NCI-H345 treated with DMSO at 0.1 percent for 48 hours (cell line): Measurements from ENCODE around the gene DDI2.

Source experiments
- DNase-seq: peaks from one replicate; lab custom pipeline; 2025; ENCODE audit not compliant: unreplicated experiment; lab: John Stamatoyannopoulos, UW

Gene DDI2

GRCh38 chr1:15605398-15606383 is 11.6 kb upstream of the DDI2 start:
- no peak for DNase-seq

GRCh38 chr1:15609631-15610030 is 7.6 kb upstream of the DDI2 start:
- no peak for DNase-seq

DNA sequence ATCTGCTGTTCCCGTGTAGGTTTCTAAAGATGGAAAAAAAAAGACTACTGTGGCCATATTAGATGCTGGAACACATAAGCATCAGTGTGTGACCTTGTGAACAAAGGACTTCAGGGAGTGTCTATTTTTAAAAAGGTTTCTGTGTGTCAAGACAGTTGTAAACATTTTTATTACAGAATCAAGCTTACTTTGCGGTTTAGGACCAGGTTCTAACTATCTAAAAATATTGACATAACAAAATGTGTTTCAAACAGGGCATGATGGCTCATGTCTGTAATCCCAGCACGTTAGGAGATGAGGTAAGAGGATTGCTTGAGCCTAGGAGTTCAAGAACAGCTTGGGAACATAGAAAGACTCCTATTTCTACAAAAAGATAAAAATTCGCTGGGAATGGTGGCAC is 7.1 kb upstream of the DDI2 start:
- DNase-seq = no peak

- no peak for DNase-seq
Observed at GRCh38 chr1:15616373-15617172, 685 bp upstream of the DDI2 start.

- peak; percentile 6 for DNase-seq
Observed at GRCh38 chr1:15618077-15618654, 908 bp downstream of the DDI2 start.

DNA sequence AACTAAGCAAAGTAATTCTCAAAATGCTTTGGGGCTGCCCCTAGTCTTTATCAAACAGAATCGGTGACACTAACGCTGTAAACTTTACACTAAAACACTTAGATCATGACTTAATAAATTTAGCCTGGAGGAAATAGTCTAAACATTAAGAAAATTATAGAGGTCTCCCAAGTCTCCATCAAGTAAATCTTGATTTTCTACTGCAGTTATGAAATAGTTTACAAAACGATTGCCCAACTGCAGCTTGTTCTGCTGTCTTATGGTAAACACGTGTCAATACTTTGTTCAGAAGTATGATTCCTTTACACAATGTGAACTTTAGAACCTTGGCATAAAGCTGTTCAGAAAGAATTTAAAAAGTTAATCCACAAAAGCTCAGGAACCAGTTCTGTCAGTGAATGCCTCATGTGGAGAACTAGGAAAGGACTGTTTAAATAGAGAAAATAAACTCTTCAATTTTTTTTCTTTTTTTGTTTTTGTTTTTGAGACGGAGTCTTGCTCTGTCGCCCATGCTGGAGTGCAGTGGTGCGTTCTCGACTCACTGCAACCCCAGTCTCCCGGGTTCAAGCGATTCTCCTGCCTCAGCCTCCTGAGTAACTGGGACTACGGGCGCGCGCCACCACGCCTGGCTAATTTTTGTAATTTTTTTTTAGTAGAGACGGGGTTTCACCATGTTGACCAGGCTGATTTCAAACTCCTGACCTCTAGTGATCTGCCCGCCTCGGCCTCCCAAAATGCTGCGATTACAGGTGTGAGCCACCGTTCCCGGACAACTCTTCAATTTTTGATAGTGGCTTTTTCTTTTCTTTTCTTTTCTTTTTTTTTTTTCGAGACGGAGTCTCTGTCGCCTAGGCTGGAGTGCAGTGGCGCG is 1.6 kb downstream of the DDI2 start:
- no peak for DNase-seq

GRCh38 chr1:15620155-15620545 is 2.9 kb downstream of the DDI2 start:
- no peak for DNase-seq

- no peak for DNase-seq
Observed at GRCh38 chr1:15620902-15621682, 3.8 kb downstream of the DDI2 start.

DNA sequence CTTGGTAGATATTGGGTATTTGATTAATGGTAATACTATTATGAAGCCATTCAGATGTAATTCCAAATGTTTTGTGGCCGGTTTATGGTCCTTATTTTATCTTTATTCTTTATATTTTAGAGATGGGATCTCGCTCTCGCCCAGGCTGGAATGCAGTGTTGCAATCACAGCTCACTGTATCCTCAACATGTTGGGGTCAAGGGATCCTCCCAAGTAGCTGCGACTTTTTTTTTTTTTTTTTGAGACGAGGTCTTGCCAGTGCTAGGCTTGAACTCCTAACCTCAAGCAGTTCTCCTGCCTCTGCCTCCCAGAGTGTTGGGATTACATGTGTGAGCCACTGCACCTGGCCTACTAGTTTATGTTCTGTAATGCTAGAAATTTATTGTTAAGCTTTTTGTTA is 4.7 kb downstream of the DDI2 start:
- DNase-seq = no peak

DNA sequence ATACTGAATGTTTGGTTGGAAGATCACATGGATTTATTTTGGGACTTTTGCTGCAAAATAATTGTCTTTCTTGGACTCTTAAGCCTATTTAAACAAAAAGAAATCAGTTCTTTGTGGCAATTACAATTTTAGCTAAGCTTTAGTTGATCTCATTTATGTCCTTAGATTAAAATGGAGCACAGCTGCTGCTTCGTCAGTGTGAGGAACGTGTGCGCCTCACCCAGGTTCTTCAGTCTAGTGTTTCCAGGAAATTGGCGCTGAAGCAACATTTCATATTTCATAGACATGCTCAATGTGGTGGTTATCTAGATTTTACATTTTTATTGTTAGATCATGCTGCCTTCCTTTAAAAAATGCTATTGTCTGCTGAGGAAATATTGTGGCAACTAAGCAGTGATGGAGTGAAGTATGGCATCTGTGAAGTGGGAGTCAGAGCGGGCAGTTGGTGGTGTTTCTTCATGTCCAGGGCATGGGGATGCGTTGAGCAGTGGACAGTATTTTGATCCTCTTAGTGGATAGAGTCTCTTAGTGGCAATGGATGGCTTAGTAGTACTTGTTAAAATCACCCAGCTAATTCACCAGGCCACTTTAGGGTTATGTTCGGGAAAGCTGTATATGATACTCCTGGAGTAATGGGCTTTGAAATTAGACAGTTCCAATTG is 5.6 kb downstream of the DDI2 start:
- DNase-seq = no peak

- no peak for DNase-seq
Observed at GRCh38 chr1:15623435-15623834, 6.2 kb downstream of the DDI2 start.

- DNase-seq = no peak
Observed at GRCh38 chr1:15624133-15624714, 7.0 kb downstream of the DDI2 start.

DNA sequence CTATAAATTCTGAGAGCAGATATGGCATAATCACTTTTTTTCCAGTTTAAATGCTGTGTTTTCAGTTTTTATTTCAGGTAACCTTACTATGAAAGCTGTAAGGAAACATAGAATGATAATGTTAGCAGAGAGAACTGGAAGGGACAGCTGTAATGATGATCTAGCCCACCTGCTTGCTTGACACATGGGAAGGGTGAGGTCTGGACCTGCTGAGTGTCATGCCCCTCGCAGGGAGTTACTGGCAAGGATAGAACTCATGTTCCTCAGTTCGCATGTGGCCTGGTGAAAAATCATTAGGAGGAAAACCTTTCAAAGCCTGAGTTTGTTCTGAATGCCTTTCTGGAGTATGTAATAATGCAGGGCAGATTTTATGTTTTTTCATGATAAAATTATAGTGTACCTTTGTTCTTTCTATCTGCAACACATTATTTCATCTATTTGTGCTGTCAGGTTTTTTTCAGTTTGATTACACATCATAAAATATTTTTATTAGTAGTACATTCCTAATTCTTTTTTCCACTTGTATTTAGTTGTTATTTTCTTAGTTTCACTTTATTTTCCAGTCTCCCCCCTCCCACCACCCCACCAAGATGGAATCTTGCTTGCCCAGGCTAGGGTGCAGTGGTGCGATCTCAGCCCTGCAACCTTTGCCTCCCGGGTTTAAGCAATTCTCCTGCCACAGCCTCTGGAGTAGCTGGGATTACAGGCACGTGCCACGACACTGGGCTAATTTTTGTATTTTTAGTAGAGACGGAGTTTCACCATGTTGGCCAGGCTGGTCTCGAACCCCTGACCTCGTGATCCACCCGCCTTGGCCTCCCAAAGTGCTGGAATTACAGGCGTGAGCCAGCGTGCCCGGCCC is 8.0 kb downstream of the DDI2 start:
- DNase-seq = no peak

DNA sequence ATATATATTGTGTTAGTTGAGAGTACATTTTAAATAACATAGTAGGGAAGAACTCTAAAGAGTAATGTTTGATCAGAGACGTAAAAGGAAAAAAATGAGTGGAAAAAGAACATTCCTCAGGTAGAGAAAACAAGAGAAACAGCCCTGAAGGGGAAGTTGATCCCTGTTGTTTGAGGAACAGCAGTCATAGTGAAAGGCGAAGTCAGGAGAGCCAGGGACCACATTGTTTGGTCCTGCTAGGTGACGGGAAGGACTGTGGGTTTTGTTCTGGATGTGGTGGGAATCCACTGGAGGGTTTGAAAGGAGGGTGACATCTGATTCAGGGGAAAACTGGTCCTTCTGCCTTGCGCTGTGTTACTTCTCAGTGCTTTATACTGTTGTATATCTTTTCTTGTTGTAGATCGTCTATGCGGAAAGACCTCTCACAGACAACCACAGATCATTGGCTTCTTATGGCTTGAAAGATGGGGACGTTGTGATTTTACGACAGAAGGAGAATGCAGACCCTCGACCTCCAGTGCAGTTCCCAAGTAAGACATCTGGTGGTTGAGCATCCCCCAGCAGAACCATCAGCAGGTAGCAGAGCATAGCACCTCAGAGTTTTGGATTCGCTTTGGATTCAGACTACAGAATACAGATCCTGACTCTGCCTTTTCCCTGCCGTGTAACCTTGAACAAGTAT is 9.2 kb downstream of the DDI2 start:
- no peak for DNase-seq

GRCh38 chr1:15627343-15627988 is 10.2 kb downstream of the DDI2 start:
- DNase-seq = no peak

- DNase-seq = no peak
Observed at GRCh38 chr1:15628003-15628402, 10.7 kb downstream of the DDI2 start.
